GDM1 (cell line): ENCODE measurements around the gene KCND3.

Experiments used
- DNase-seq: peaks from one replicate; lab custom pipeline; 2025; lab: John Stamatoyannopoulos, UW

KCND3 gene

GRCh38 chr1:111880881-111881837 lies 108.3 kb downstream of the KCND3 start:
- DNase-seq, result no peak

GRCh38 chr1:111879081-111879480 lies 110.4 kb downstream of the KCND3 start:
- DNase-seq, result no peak

GRCh38 chr1:111878649-111879048 lies 110.8 kb downstream of the KCND3 start:
- no peak for DNase-seq

- no peak for DNase-seq
Measured at GRCh38 chr1:111878091-111878490, 111.4 kb downstream of the KCND3 start.

GRCh38 chr1:111876631-111877030 lies 112.8 kb downstream of the KCND3 start:
- DNase-seq, result no peak

GRCh38 chr1:111875640-111876039 lies 113.8 kb downstream of the KCND3 start:
- no peak for DNase-seq

- no peak for DNase-seq
Measured at GRCh38 chr1:111873460-111874030, 115.9 kb downstream of the KCND3 start.

- no peak for DNase-seq
Measured at GRCh38 chr1:111870181-111870580, 119.3 kb downstream of the KCND3 start.

GRCh38 chr1:111867868-111868440 lies 121.5 kb downstream of the KCND3 start:
- DNase-seq, result no peak

GRCh38 chr1:111864862-111865261 lies 124.6 kb downstream of the KCND3 start:
- no peak for DNase-seq

GRCh38 chr1:111863401-111863800 lies 126.1 kb downstream of the KCND3 start:
- no peak for DNase-seq

- DNase-seq, result no peak
Measured at GRCh38 chr1:111862599-111862998, 126.9 kb downstream of the KCND3 start.

GRCh38 chr1:111861523-111861922 lies 127.9 kb downstream of the KCND3 start:
- no peak for DNase-seq

GRCh38 chr1:111857194-111857651 lies 132.2 kb downstream of the KCND3 start:
- DNase-seq, result no peak

- no peak for DNase-seq
Measured at GRCh38 chr1:111856411-111857185, 132.9 kb downstream of the KCND3 start.

GRCh38 chr1:111855260-111855659 lies 134.2 kb downstream of the KCND3 start:
- no peak for DNase-seq

GRCh38 chr1:111852261-111852721 lies 137.2 kb downstream of the KCND3 start:
- no peak for DNase-seq

- no peak for DNase-seq
Measured at GRCh38 chr1:111851552-111851951, 137.9 kb downstream of the KCND3 start.

- DNase-seq, result no peak
Measured at GRCh38 chr1:111850109-111850508, 139.4 kb downstream of the KCND3 start.

- DNase-seq, result no peak
Measured at GRCh38 chr1:111848852-111849545, 140.5 kb downstream of the KCND3 start.

GRCh38 chr1:111847466-111847865 lies 142.0 kb downstream of the KCND3 start:
- DNase-seq, result no peak
